ENCODE measurements around the gene C6orf89.
A peak's percentile ranks its signal among the peaks of the same experiment; 100 is the strongest.

The C6orf89 gene

DNA sequence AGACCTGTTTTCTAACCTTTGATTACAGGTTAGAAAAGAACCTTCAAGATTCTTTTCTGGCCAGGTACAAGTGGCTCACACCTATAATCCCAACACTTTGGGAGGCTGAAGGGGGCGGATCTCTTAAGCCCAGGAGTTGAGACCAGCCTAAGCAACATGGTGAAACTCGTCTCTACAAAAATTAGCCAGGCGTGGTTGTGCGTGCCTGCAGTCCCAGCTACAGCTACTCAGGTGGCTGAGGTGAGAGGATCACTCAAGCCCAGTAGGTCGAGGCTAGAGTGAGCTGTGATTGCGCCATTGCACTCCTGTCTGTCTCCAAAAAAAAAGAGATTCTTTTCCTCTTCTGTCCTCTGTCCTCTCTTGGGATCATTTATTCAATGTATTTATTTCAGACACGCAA lies 25.6 kb upstream of the C6orf89 start:
- Histone ChIP-seq H3K27me3 (ENCODE audit: insufficient read depth, low read length) (no peaks in the 10 kb centered on the region), H3K36me3 (ENCODE audit: insufficient read depth, low read length) (peaks cover 50% of the 10 kb centered on the region), H3K9me3 (ENCODE audit: low read length) (peaks cover 2% of the 10 kb centered on the region), H2AFZ (ENCODE audit: low read depth, low read length) (no peak overlapping the region), H3K4me1 (ENCODE audit: insufficient read depth, low read length) (peaks cover 7% of the 10 kb centered on the region), H3K4me3 (ENCODE audit: low read length) (no peak overlapping the region)

DNA sequence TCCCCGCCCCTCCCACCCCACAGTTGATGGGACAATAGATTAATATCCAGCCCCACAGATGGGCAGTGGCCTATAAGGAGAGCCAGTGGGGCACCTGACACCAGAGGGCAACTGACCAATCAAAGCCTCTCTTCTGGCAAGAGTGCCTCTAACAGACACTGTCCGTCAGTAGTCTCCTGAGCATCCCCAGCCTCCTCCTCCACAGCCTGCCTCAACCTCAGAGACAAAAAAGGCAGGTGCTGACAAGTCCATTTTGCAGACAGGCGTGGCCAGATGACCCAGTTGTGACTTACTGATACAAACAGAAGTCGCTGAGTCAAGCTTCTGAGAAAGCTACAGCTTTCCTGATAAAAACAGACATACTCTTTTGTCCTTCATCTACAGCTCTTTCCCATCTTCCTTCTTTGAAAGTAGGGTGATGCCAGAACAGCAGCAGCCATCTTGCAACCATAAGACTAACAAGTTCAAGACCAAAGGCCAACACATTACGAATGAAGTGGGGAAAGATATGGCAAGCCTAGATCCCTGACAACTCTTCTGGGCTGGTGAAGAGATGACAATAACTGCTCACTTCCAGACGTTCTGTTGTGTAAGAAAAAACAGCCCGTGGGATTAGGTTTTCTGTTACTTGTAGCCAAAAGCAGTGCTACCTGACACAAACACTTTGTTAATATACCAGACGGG lies 23.4 kb upstream of the C6orf89 start:
- H3K36me3 ChIP-seq (ENCODE audit: insufficient read depth, low read length), result peaks cover 47% of the 10 kb centered on the region
- no peaks in the 10 kb centered on the region for H3K27me3 ChIP-seq (ENCODE audit: insufficient read depth, low read length)
- H2AFZ ChIP-seq (ENCODE audit: low read depth, low read length), result no peak overlapping the region
- H3K9me3 ChIP-seq (ENCODE audit: low read length), result peaks cover 2% of the 10 kb centered on the region
- H3K4me3 ChIP-seq (ENCODE audit: low read length), result no peak overlapping the region
- H3K4me1 ChIP-seq (ENCODE audit: insufficient read depth, low read length), result peaks cover 7% of the 10 kb centered on the region

DNA sequence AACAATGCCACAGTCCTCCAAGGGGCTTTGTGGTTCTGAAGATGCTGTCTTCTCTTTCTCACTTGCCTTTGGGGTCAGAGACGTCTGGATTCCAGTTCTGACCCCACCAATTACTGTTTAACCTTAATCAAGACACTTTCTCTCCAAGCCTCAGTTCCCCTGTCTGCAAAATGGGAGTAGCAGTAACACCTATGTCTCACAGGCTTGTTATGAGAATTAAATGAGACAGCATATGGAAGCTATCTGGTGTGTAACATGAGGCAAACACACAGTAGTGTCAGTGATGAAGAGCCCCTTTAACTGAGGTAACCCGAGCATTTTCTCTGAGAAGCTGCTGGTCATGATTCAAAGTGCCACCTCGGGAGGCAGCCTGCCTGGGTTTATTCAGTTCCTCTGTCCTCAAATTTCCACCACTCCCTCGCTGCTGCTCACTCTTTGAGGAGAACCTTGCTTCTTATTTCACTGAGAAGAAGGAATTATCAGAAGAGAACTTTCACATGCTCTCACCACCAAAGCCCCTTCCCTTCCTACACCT lies 22.8 kb upstream of the C6orf89 start:
- Histone ChIP-seq H3K36me3 (ENCODE audit: insufficient read depth, low read length) (peaks cover 53% of the 10 kb centered on the region), H2AFZ (ENCODE audit: low read depth, low read length) (no peak overlapping the region), H3K27me3 (ENCODE audit: insufficient read depth, low read length) (no peaks in the 10 kb centered on the region), H3K4me3 (ENCODE audit: low read length) (no peak overlapping the region), H3K9me3 (ENCODE audit: low read length) (peaks cover 2% of the 10 kb centered on the region), H3K4me1 (ENCODE audit: insufficient read depth, low read length) (peaks cover 7% of the 10 kb centered on the region)

DNA sequence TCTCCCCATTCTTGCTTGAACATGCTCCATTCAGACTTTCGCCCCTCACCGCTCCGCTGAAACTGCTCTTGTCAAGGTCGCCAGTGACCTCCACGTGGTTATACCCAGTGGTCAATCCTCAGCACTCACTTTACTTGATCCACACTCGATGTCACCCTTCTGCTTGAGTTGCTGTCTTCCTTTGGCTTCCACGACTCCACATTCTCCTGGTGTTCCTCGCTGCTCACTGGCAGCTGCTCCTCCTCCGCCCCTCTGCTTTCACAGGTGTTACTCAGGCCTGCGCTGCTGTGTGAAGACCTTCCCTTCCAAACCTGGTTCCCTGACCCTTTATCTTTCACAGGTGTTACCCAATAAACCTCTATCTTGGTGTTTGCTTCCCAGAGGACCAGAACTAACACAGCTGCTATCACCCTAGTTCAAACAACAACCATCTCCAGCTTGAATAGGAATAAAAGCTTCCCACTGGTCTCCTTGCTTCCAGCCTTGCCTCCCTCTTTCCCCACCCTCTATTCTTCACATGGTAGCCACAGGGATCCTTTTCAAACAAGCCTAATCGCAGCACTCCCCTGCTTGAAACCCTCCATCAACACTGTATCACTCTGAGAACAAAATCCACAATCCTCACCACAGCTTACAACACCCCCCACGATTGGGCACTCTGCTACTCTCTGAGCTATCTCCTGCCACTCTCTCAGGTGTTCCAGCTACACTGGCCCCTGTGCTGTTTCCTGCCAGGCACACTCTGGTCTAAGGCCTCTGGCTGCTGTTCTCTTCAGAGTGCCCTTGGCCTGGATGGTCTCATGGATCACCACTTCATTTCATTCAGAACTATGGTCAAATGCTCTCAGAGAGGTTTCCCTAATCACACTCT lies 21.8 kb upstream of the C6orf89 start:
- Histone ChIP-seq H3K9me3 (ENCODE audit: low read length) (peaks cover 2% of the 10 kb centered on the region), H3K27me3 (ENCODE audit: insufficient read depth, low read length) (no peaks in the 10 kb centered on the region), H2AFZ (ENCODE audit: low read depth, low read length) (no peak overlapping the region), H3K36me3 (ENCODE audit: insufficient read depth, low read length) (peaks cover 55% of the 10 kb centered on the region), H3K4me1 (ENCODE audit: insufficient read depth, low read length) (no peaks in the 10 kb centered on the region), H3K4me3 (ENCODE audit: low read length) (no peak overlapping the region)

DNA sequence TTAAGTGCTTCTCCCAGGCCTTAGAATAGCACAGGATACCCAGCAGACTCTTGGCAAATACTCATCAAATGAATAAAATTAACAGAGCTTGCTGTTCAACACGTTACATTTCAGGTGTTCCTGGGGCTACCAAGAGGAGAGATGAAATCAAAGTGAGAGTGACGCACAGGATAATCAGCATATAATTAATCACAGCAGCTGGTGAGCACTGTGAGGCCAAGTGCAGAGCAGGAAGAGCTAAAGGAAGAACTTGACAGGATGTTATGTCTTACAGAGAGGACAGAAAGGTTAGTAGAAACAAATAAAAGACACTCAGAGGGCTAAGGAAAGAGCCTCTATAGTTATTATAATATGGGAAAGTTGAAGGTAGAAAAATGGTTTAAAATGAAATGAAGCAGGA lies 19.9 kb upstream of the C6orf89 start:
- H3K36me3 ChIP-seq (ENCODE audit: insufficient read depth, low read length), result peaks cover 68% of the 10 kb centered on the region
- H2AFZ ChIP-seq (ENCODE audit: low read depth, low read length), result no peak overlapping the region
- H3K9me3 ChIP-seq (ENCODE audit: low read length), result peaks cover 2% of the 10 kb centered on the region
- H3K4me1 ChIP-seq (ENCODE audit: insufficient read depth, low read length), result no peaks in the 10 kb centered on the region
- no peaks in the 10 kb centered on the region for H3K27me3 ChIP-seq (ENCODE audit: insufficient read depth, low read length)
- no peak overlapping the region for H3K4me3 ChIP-seq (ENCODE audit: low read length)

DNA sequence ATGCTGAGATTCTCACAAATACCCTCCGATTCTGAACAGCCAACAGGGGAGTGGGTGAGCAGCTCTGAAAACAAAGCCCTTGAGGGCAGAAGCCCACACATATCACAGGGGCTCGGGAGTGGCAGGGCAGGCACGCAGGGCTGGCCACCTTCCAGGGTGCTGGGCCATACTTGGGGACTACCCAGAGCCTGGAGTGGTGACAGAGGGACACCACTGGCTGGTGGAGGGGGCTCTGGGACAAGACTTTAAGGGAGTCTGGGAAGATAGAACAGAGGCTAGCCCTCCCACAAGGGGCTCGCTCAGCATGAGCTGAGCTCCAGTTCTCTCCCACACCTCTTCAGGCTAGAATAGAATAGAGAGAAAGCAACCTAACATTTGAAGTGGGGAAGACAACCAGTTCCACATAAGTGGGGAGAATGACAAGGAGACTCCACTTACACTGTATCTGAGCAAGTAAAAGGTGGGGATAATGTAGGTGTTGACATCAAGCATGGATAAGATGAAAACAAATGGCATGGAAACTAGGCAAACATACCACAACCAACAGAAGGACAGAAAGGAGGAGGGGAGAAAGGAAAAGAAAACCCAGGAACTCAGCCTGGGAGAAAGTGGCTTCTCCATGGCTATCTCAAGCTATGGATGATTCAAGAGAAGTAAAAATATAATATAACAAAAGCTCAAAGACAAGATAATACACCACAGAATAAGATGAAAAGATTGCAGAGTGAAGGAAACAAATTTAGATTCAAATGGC lies 18.1 kb upstream of the C6orf89 start:
- Histone ChIP-seq H3K4me1 (ENCODE audit: insufficient read depth, low read length) (no peaks in the 10 kb centered on the region), H2AFZ (ENCODE audit: low read depth, low read length) (no peak overlapping the region), H3K36me3 (ENCODE audit: insufficient read depth, low read length) (peaks cover 67% of the 10 kb centered on the region), H3K27me3 (ENCODE audit: insufficient read depth, low read length) (no peaks in the 10 kb centered on the region), H3K9me3 (ENCODE audit: low read length) (peaks cover 2% of the 10 kb centered on the region), H3K4me3 (ENCODE audit: low read length) (no peak overlapping the region)

DNA sequence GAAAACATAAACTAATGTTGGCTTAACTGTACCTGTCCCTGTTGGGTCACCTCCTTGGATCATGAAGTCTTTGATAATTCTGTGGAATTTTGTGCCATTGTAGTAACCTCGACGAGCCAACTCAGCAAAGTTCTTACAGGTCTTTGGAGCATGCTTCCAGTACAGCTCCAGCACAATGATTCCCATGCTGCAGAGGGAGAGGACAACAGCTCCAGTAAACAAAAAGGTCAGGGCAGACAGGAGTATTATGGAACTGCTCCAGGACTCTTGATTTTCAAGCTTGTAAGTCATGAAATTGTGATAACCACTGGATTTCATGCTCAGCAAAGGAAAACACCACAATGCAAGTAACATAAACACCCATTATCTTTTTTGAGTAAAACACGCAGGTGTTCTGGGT lies 14.1 kb upstream of the C6orf89 start:
- peaks cover 19% of the 10 kb centered on the region for H3K4me1 ChIP-seq (ENCODE audit: insufficient read depth, low read length)
- no peak overlapping the region for H3K4me3 ChIP-seq (ENCODE audit: low read length)
- H3K9me3 ChIP-seq (ENCODE audit: low read length), result no peaks in the 10 kb centered on the region
- no peak overlapping the region for H2AFZ ChIP-seq (ENCODE audit: low read depth, low read length)
- peaks cover 41% of the 10 kb centered on the region for H3K36me3 ChIP-seq (ENCODE audit: insufficient read depth, low read length)
- H3K27me3 ChIP-seq (ENCODE audit: insufficient read depth, low read length), result no peaks in the 10 kb centered on the region

DNA sequence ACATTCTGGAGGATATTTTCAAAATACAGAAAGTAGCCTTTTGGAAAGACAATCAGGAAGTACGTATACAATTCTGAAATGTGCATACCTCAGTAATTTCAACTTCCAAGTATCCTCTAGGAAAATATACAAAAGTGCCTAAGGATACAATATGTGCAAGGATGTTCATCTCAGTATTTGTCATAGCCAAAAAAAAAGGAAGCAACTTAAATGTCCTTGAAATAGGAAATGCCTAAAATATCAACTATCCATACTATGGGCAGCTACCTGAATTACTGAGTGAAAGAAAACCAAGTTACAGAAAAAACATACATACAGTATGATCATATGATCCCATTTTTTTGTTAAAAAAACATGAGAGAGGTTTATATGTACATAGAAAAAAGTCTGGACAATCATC lies 12.6 kb upstream of the C6orf89 start:
- Histone ChIP-seq H3K27me3 (ENCODE audit: insufficient read depth, low read length) (no peaks in the 10 kb centered on the region), H3K9me3 (ENCODE audit: low read length) (no peaks in the 10 kb centered on the region), H3K4me1 (ENCODE audit: insufficient read depth, low read length) (peaks cover 19% of the 10 kb centered on the region), H3K36me3 (ENCODE audit: insufficient read depth, low read length) (peaks cover 31% of the 10 kb centered on the region), H2AFZ (ENCODE audit: low read depth, low read length) (no peak overlapping the region), H3K4me3 (ENCODE audit: low read length) (peak overlapping the region; percentile 87)

DNA sequence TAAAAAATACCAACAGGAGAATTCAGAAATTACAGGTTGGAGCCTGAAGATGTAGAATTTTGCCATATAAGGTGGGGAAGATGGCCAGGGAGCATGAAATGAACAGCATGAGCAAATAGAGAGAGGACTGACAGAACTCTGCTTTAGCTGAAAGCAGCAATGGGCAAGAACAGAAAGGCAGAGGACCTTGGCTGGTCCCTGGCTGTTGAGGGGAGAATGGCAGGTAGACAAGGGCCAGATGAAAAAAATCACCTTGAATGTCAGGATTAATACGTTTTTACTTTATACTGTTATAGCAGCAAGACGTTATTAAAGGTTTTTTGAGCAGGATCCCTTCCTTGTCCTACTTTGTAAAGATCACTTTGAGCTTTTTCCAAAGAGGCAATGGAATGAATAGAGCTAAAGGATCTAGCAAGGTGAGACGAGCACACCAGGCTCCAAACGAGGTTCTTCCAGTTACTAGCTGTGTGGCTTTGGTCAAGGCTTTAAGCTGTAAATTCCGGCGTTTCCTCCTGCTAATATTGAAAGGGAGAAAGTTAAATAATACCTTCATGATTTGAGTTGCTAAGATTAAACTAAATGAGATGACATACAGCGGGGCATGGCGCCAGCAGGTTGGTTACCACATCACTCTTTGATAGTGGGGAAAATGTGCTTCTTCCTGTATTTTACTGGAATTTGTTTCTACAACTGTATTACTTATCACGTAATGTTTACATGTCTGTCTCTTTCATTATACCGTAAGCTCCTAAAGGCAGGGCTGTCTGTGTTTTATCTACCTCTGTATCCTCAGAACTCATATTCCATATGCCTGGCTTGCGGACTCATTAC lies 11.9 kb upstream of the C6orf89 start:
- Histone ChIP-seq H2AFZ (ENCODE audit: low read depth, low read length) (peak overlapping the region; percentile 55), H3K4me1 (ENCODE audit: insufficient read depth, low read length) (peaks cover 19% of the 10 kb centered on the region), H3K4me3 (ENCODE audit: low read length) (peak overlapping the region; percentile 87), H3K27me3 (ENCODE audit: insufficient read depth, low read length) (no peaks in the 10 kb centered on the region), H3K36me3 (ENCODE audit: insufficient read depth, low read length) (peaks cover 29% of the 10 kb centered on the region), H3K9me3 (ENCODE audit: low read length) (no peaks in the 10 kb centered on the region)

DNA sequence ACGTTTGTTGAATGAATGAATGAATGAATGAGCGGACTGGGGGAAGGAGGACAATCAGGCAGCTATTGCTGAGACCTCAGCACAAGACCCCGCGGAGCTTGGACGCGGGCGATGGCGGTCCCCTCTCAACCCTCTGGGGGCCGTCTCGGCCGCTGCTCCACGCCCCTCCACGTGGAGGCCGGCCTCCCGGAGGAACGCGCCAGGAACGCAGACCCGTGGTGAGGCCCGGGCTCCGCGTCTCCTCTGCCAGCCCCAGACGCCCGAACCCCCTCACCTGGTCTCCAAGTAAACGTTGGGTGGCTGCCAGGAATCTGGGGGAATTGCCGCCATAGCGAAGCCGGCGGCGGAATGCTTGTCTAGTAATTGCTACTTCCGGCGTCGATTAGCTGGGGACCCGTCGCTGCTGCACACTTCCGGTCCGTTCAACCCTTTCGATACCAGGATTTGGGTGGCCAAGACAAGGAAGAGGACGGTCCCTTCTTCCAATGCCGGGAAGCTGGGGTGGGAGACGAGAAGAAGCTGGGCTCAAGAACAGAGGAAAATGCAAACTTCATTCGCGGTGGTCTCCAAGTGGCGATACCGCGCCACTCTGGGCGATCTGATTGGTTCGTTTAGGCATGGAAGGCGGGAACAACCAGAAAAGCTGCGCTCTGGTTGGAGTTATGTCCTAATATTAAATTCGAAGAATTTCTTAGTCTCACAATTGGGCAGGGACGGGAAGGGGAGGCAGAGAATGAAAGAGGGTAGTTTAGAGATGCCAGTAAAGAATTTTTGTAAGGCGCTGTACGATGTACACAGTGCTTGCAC lies 11.1 kb upstream of the C6orf89 start, which contains the start of gene PPIL1:
TSS of gene PPIL1 (minus strand) at position 361 of the 807 bp plus-strand sequence. CDS start at position 330, 31 bp downstream.
- peaks cover 19% of the 10 kb centered on the region for H3K4me1 ChIP-seq (ENCODE audit: insufficient read depth, low read length)
- H3K36me3 ChIP-seq (ENCODE audit: insufficient read depth, low read length), result peaks cover 24% of the 10 kb centered on the region
- H2AFZ ChIP-seq (ENCODE audit: low read depth, low read length), result peak within 1 kb of the TSS; percentile 55
- H3K27me3 ChIP-seq (ENCODE audit: insufficient read depth, low read length), result no peaks in the 10 kb centered on the region
- peak within 1 kb of the TSS; percentile 87 for H3K4me3 ChIP-seq (ENCODE audit: low read length)
- H3K9me3 ChIP-seq (ENCODE audit: low read length), result no peaks in the 10 kb centered on the region

DNA sequence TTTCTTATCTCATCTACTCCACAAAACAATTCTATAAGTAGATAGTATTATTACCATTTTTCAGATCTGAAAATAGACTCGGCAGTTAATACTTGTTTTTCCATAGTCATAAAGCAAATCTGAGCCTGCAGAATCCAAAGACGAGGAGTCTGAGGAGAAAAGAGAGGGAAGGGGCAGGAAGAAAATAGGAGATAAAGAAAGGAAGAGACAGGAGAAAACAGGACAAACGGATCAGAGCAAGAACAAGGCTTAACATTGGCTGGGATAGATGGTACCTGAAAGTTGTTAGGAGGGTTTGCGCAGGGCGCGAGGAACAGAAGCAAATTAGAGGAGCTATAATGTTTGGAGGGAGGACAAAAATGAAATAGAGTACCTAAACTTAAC lies 10.5 kb upstream of the C6orf89 start:
- peaks cover 19% of the 10 kb centered on the region for H3K4me1 ChIP-seq (ENCODE audit: insufficient read depth, low read length)
- H3K36me3 ChIP-seq (ENCODE audit: insufficient read depth, low read length), result peaks cover 18% of the 10 kb centered on the region
- peak overlapping the region; percentile 55 for H2AFZ ChIP-seq (ENCODE audit: low read depth, low read length)
- H3K4me3 ChIP-seq (ENCODE audit: low read length), result peak overlapping the region; percentile 87
- H3K27me3 ChIP-seq (ENCODE audit: insufficient read depth, low read length), result no peaks in the 10 kb centered on the region
- H3K9me3 ChIP-seq (ENCODE audit: low read length), result no peaks in the 10 kb centered on the region
